GM18873 (cell line): ENCODE measurements around the gene CDH4.

ENCODE experiments used
- ATAC-seq: cut with Tn5 transposase; IDR thresholded peaks from one replicate; pipeline ENCODE4 v1.9.1; 2021; ENCODE audit warnings: mild to moderate bottlenecking, moderate library complexity, moderate number of reproducible peaks; ENCODE audit not compliant: unreplicated experiment, low FRiP score

The CDH4 gene

DNA sequence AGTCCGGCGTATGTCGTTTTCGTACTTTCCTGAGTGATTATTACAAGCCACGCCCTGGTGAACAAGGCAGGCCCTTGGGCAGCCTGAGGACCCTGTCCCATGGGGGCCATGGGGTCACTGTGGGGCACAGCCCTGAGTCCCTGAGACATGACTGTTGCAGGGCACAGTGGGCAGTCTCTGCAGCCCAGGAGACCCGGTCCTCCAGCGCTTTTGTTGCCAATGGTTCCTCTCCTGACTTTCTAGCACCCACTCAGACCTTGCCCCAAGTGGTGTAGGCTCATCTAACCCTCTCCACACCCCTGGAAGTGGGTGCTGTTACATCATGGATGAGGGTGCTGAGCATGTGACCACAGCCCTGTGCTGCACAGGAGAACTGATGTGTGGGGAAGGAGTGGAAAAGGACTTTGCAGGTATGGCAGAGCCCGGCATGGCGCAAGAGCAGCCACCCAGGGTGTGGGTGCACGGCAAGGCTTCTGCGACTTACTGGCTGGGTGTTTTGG lies 494.1 kb downstream of the CDH4 start:
- ATAC-seq = no peak

- no peak for ATAC-seq
These were observed 494.7 kb downstream of the CDH4 start for GRCh38 chr20:61746781-61747180.

DNA sequence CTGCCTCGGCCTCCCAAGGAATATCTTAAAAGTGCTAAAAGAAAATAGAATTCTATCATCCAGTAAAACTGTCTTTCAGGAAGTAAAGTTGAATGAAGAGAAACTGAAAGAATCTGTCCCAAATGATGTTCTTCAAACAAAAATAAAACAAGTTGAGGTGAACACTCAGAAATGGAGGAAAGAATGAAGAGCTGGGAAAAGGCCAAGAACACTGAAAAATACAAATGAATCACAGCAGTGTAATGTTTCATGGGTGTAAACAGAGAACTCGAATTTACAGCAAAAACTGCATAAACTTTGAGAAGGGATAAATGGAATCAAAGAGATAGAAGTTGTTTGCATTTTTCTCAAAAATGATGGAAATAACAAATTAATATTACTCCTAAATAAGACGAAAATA lies 496.3 kb downstream of the CDH4 start:
- no peak for ATAC-seq

DNA sequence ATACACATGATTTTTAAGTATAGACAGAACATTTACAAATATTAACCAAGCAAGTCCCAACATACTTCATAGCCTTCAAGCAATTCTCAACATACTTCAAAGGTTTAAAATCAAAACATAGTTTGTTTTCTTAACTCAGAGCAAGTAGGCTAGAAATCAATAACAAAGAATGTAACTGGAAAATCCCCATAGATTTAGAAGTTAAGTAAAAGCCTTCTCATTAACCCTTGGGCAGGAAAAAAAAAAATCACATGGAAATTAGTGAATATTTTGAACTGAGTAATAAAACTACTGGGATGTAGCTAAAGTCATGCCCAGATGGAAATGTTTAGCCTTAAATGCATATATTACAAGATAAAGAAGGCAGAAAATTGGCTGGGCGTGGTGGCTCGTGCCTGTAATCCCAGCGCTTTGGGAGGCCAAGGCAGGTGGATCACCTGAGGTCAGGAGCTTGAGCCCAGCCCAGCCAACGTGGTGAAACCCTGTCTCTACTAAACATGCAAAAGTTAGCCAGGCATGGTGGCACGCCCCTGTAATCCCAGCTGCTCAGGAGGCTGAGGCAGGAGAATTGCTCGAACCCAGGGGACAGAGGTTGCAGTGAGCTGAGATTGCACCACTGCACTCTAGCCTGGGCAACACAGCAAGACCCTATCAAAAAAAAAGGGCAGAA lies 497.5 kb downstream of the CDH4 start:
- no peak for ATAC-seq

GRCh38 chr20:61750093-61750492 lies 498.0 kb downstream of the CDH4 start:
- no peak for ATAC-seq

DNA sequence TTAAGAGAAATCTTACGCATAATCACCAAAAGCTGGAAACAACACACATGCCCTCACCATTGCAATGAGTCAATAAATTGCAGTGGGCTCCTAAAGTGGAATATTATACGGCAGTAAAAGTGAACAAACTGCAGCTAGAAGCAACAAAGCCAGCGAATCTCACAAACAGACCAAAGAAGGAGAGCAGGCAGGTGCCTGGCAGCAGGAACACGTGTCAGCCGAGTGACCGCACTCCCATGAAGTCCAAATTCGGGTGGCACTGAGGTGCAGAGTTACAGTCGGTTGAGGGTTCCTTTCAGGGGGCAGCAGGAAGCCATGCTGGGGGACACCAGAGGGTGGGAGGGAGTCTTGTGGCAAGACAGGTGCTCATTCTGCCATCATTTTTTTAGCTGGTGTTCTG lies 500.5 kb downstream of the CDH4 start:
- ATAC-seq = no peak

DNA sequence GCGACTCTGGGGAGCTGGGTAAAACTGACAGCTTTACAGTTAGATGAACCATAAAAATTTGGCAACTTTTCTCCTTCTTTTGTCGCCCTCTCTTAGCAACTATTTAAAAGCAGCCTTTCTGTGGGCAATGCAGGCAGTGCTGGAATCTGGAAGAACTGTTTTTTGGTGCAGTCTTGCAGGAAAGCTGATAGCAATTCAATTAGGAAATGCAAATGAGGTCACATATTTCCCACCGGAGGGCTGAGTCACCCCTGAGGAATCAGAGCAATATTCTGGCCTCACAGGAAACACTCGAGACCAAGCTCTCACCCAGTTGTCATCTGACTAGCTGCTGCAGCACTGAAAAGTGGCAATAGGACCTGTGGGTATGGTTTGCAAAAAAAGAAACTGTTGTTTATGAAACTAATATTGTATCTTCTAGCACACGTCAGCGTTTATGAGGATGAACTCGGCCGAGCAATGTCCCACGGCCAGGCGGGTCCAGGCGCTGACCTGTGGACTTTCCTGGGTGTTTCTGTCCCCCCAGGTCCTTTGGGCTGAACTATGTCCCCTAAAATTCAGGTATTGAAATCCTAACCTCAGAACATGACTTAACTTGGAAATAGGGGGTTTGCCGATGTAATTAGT lies 501.4 kb downstream of the CDH4 start:
- no peak for ATAC-seq

DNA sequence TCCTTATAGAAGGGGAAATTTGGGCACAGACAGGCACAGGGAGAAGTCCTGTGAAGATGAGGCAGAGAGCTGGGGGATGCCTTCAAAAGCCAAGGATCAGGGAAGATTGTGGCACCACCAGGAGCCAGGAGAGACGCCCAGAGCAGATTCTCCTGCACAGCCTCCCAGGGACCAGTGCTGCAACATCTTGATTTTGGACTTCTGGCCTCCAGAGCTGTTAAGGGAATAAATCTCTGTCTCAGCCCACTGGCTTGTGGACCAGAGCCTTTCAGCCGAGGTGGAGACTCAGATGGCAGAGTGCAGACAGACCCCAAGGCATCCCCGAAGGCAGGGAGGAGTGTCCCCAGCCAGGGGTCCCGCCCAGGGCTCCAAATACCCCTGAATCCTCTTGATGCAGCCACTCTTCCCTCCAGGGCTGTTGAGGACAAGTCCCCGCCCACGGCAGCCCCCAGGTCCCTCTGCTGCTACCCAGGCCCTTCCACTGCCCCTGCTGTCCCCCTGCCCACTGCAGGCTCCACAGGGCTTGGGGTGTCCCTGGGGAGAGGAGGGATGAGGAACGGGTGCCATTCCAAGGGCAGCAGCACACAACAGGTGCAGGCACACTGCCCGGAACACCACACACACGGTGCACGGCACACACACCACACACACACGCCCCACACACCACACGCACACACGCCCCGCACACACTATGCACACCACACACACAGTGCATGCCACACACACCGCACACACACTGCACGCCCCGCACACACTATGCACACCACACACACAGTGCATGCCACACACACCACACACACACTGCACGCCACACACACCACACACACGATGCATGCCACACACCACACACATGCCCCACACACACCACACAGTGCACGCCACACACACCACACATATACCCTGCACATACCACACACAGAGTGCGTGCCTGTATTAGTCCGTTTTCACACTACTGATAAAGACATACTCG lies 502.2 kb downstream of the CDH4 start:
- ATAC-seq = no peak

- no peak for ATAC-seq
These were observed 503.1 kb downstream of the CDH4 start for GRCh38 chr20:61754976-61755778.

- ATAC-seq = no peak
These were observed 504.1 kb downstream of the CDH4 start for GRCh38 chr20:61755971-61756845.

GRCh38 chr20:61756966-61757677 lies 505.1 kb downstream of the CDH4 start:
- no peak for ATAC-seq

- ATAC-seq = no peak
These were observed 505.9 kb downstream of the CDH4 start for GRCh38 chr20:61757678-61758563.

DNA sequence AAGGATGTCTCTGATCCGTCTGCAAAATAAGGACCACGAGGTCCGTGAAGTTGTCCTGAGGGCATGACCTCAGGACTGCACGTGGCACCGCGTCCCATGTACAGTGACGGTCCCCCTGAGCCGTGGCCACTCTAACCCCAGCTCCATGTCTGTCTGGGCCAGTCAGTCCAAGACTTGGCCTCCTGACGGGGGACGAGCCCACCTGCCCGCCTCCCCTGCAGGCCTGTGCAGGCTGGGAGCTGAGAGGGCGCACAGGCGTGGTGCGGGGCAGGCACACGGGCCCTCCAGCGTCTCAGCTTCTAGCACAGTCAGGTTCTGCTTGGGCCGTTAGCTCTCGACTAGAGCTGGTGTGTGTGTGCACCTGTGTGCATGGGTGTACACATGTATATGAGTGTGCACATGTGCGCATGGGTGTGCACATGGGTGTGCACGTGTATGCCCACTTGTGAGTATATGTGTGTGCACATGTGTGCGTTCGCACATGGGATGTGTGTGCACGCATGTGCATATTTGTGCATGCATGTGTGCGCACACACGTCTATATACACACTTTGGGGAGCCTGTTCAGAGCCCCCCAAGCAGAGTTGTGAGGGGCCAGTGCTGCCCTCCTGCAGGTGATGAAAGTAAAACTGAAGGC lies 506.6 kb downstream of the CDH4 start:
- no peak for ATAC-seq

- ATAC-seq = no peak
These were observed 507.4 kb downstream of the CDH4 start for GRCh38 chr20:61759286-61760065.

DNA sequence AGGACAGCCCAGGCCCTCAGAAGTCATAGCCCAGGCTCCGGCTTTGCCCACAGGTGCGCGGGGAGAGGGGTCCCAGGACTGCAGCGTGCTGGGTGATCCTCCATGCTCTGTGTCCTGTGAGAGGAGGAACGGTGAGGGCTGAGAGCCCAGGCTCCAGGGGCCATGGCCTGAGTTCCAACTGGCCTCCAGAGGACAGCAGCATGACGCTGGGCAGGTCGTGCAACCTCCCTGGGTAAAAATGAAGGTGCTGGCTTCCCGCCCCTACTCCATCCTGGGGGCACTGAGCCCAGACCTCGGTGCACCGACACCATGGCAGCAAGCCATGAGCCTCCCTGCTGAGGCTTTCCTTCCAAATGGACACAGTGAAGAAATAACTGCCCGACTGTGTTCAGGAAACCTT lies 508.3 kb downstream of the CDH4 start:
- ATAC-seq = no peak

DNA sequence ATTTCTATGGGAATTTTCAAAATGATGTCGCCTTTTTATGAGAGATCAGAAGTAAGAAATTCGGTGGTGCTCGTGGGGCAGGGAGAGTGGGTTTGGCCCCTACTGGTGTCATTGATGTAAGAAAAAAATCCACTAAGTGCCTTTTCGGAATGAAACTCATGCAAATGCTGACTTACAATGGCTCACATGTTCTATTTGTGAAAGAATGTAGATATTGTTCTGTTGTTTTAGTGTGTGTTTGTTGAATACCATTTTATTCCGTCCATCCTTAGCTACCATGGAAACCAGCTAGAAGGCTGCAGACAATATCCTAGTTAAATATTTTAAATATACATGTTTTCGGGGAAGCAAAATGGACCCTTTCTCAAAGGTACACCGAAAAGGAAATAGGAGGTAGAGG lies 508.7 kb downstream of the CDH4 start:
- no peak for ATAC-seq
